HepG2 (cell line): ENCODE data around the gene VAMP2. TPM values are rescaled to one million over a fixed set of nuclear protein-coding genes. Genes with fewer than 3 reads are reported as not detected.
A peak's percentile ranks its signal among the peaks of the same experiment; 100 is the strongest.

Experiments used
- ATAC-seq: fragments of 200-7000 bp; cut with Tn5 transposase; 3 replicates; pipeline ENCODE4 v1.9.1; 2020; ENCODE audit warnings: mild to moderate bottlenecking, moderate library complexity
- BruUV-seq: library from RNA; stranded (reverse); fragments of 400-500 nt; replicated peaks from 2 replicates; lab custom pipeline; 2021; lab: Mats Ljungman, UMichigan
- CTCF ChIA-PET: fragments of 300-600 bp; formaldehyde crosslinking; extraction: SDS; loops from one replicate; lab custom pipeline; 2021; ENCODE audit warnings: low total read pairs, inconsistent platforms, low intra/inter-chr PET ratio; lab: Yijun Ruan, JAX
- POLR2A ChIA-PET: fragments of 350-600 bp; sonication (Branson Sonifier 250); formaldehyde crosslinking; loops from one replicate; lab custom pipeline; 2020; ENCODE audit warnings: antibody characterized with exemption, inconsistent platforms; lab: Yijun Ruan, JAX
- DNase-seq: peaks from one replicate; pipeline ENCODE4 v3.0.0-alpha.2; 2015; ENCODE audit warnings: low spot score
- FAIRE-seq: peaks from 3 replicates; lab custom pipeline; 2011; peaks lifted over from hg19 to GRCh38; lab: Jason Lieb, UNC
- H2AFZ ChIP-seq: one replicate; pipeline ENCODE4 v1.6.1; 2011; ENCODE audit warnings: low read length, inconsistent platforms
- H3K27ac ChIP-seq: fragments of 300-600 bp; 3 replicates; pipeline ENCODE4 v1.8.0; 2011; ENCODE audit warnings: mixed run types, mild to moderate bottlenecking, mixed read lengths, low read length, inconsistent platforms; ENCODE audit not compliant: insufficient read depth; ENCODE audit errors: extremely low read length
- H3K27me3 ChIP-seq, 2 experiments: fragments of 200-600 bp in 1 of 2; 2 replicates in 1 of 2; 3 replicates in 1 of 2; pipeline versions ENCODE4 v1.6.0 to v1.8.0; 2011; ENCODE audit warnings: low read length in 2 of 2, mild to moderate bottlenecking in 2 of 2, moderate library complexity in 2 of 2, inconsistent platforms in 1 of 2; ENCODE audit not compliant: insufficient read depth in 2 of 2, control insufficient read depth in 1 of 2
- H3K36me3 ChIP-seq, 2 experiments: fragments of 200-600 bp in 1 of 2; replicated peaks in 1 of 2; 2 replicates in 1 of 2; 3 replicates in 1 of 2; pipeline versions ENCODE4 v1.5.1 to v1.8.0; 2011; ENCODE audit warnings: low read length in 2 of 2, inconsistent platforms in 1 of 2; ENCODE audit not compliant: insufficient read depth in 2 of 2, control insufficient read depth in 1 of 2
- H3K4me1 ChIP-seq: 2 replicates; pipeline ENCODE4 v1.5.1; 2012; ENCODE audit warnings: low read length, inconsistent platforms; ENCODE audit not compliant: insufficient read depth
- H3K4me2 ChIP-seq: 2 replicates; pipeline ENCODE4 v1.6.0; 2011; ENCODE audit warnings: low read depth, low read length, inconsistent platforms
- H3K4me3 ChIP-seq, 3 experiments: fragments of 200-600 bp in 1 of 3; sonication (generic), shearing (Covaris generic) in 1 of 3; replicated peaks in 1 of 3; 2 replicates each; pipeline ENCODE4 v1.5.1; 2011 to 2016; ENCODE audit warnings: low read length in 3 of 3, inconsistent platforms in 2 of 3, low read depth in 2 of 3, mild to moderate bottlenecking in 2 of 3, control low read depth in 1 of 3, mixed read lengths in 1 of 3; ENCODE audit not compliant: insufficient read depth in 1 of 3
- H3K79me2 ChIP-seq: one replicate; pipeline ENCODE4 v1.6.1; 2011; ENCODE audit warnings: low read length, inconsistent platforms; ENCODE audit not compliant: insufficient read depth
- H3K9ac ChIP-seq: 2 replicates; pipeline ENCODE4 v1.6.0; 2011; ENCODE audit warnings: mild to moderate bottlenecking, low read depth, low read length, inconsistent platforms; ENCODE audit not compliant: insufficient read depth
- H3K9me3 ChIP-seq: 2 replicates; pipeline ENCODE4 v1.5.1; 2012; ENCODE audit warnings: mild to moderate bottlenecking, low read length
- H4K20me1 ChIP-seq: 2 replicates; pipeline ENCODE4 v1.6.0; 2011; ENCODE audit warnings: inconsistent platforms, mild to moderate bottlenecking, low read length, moderate library complexity; ENCODE audit not compliant: insufficient read depth
- HDAC1 ChIP-seq: sonication (generic); formaldehyde crosslinking; IDR thresholded peaks from 2 replicates; pipeline ENCODE4 v1.5.1; 2020; ENCODE audit warnings: mild to moderate bottlenecking, missing genetic modification reagents
- HHEX ChIP-seq: IDR thresholded peaks from 2 replicates; pipeline ENCODE4 v1.6.1; 2016; ENCODE audit warnings: control low read depth
- HMG20B ChIP-seq: conservative IDR thresholded peaks from 2 replicates; pipeline ENCODE4 v1.6.1; 2016; ENCODE audit warnings: missing genetic modification reagents, missing compliant biosample characterization
- KDM1A ChIP-seq: IDR thresholded peaks from 2 replicates; pipeline ENCODE4 v1.6.1; 2016; ENCODE audit warnings: missing compliant biosample characterization
- NFATC3 ChIP-seq: sonication (generic); formaldehyde crosslinking; IDR thresholded peaks from 2 replicates; pipeline ENCODE4 v1.5.1; 2020; ENCODE audit warnings: mild to moderate bottlenecking, missing genetic modification reagents
- PHF8 ChIP-seq: sonication (generic); formaldehyde crosslinking; IDR thresholded peaks from 2 replicates; pipeline ENCODE4 v1.5.0; 2020; ENCODE audit warnings: missing genetic modification reagents
- TGIF2 ChIP-seq: IDR thresholded peaks from 2 replicates; pipeline ENCODE4 v1.6.1; 2016; ENCODE audit warnings: control low read depth, missing compliant biosample characterization
- ZNF441 ChIP-seq: sonication (generic); formaldehyde crosslinking; IDR thresholded peaks from 2 replicates; pipeline ENCODE4 v1.7.0; 2021; ENCODE audit warnings: missing genetic modification reagents, borderline replicate concordance
- ZNF569 ChIP-seq: sonication (generic); formaldehyde crosslinking; IDR thresholded peaks from 2 replicates; pipeline ENCODE4 v1.5.0; 2020; ENCODE audit warnings: mild to moderate bottlenecking, missing genetic modification reagents, moderate library complexity, borderline replicate concordance
- ZNF598 ChIP-seq: sonication (generic); formaldehyde crosslinking; IDR thresholded peaks from 2 replicates; pipeline ENCODE4 v1.5.1; 2020; ENCODE audit warnings: mild to moderate bottlenecking, missing genetic modification reagents, borderline replicate concordance
- ZNF766 ChIP-seq: sonication (generic); formaldehyde crosslinking; IDR thresholded peaks from 2 replicates; pipeline ENCODE4 v1.5.0; 2020; ENCODE audit warnings: missing genetic modification reagents, borderline replicate concordance
- ZNF839 ChIP-seq: sonication (generic); formaldehyde crosslinking; IDR thresholded peaks from 2 replicates; pipeline ENCODE4 v1.4.0; 2020; ENCODE audit warnings: missing genetic modification reagents, mild to moderate bottlenecking, borderline replicate concordance
- WGBS: methylation state at CpG from one replicate; pipeline ENCODE4 v1.1.6; 2017; ENCODE audit warnings: low lambda C conversion rate; 5-methylcytosine and 5-hydroxymethylcytosine counted together
- in situ Hi-C: cut with HindIII; loops from 2 replicates; pipeline ENCODE4 v1.10.0; 2017; ENCODE audit warnings: low pct_unique_long_range_greater_than_20kb; ENCODE audit not compliant: extremely low pct_ligation_motif_present
- intact Hi-C: fragments of 100-400 bp; cut with micrococcal nuclease; formaldehyde crosslinking; loops from one replicate; pipeline ENCODE4 v1.10.0; 2022; ENCODE audit not compliant: unreplicated experiment
- polyA plus RNA-seq, 8 experiments: library from polyadenylated mRNA; depleted of rRNA in 3 of 8; stranded (reverse) in 7 of 8; unstranded in 1 of 8; fragments of >200 nt; fragmentation: Illumina TruSeq in 4 of 8; extraction: Trizol in 4 of 8; gene quantifications; 2 replicates each; pipeline versions ENCODE4 v1.2.1 to v1.2.3, GENCODE V29; 2011 to 2016; ENCODE audit warnings: low read depth in 4 of 8, missing spikeins in 1 of 8, mixed read lengths in 1 of 8; ENCODE audit not compliant: insufficient read depth in 1 of 8
- total RNA-seq, 5 experiments: library from RNA; depleted of rRNA; stranded (reverse); fragments of >200 nt; fragmentation: Illumina TruSeq; extraction: Trizol; gene quantifications; 2 replicates each; pipeline ENCODE4 v1.2.3, GENCODE V29; 2016; ENCODE audit warnings: low read depth in 1 of 5
- TF ChIP-seq, protein P1 (sequence below): sonication (generic); formaldehyde crosslinking; IDR thresholded peaks from 2 replicates; pipeline ENCODE4 v1.5.0; 2020; ENCODE audit warnings: missing genetic modification reagents, mild to moderate bottlenecking, borderline replicate concordance
- TF ChIP-seq, protein P2 (sequence below): sonication (generic); formaldehyde crosslinking; IDR thresholded peaks from 2 replicates; pipeline ENCODE4 v1.8.1; 2022; ENCODE audit warnings: mild to moderate bottlenecking, missing genetic modification reagents
- TF ChIP-seq, protein P3 (sequence below): IDR thresholded peaks from 2 replicates; pipeline ENCODE4 v1.6.1; 2016; ENCODE audit warnings: low read depth, control low read depth
- TF ChIP-seq, protein P4 (sequence below): sonication (generic); formaldehyde crosslinking; IDR thresholded peaks from 2 replicates; pipeline ENCODE4 v1.4.0; 2020; ENCODE audit warnings: missing genetic modification reagents, mild to moderate bottlenecking, borderline replicate concordance

The VAMP2 gene
- total and polyA plus RNA-seq, 2 of the 13 experiments (the other 11 are each of a cell fraction or from before 2014, with no cell fraction given) = 3.9 to 17.2 TPM

DNA sequence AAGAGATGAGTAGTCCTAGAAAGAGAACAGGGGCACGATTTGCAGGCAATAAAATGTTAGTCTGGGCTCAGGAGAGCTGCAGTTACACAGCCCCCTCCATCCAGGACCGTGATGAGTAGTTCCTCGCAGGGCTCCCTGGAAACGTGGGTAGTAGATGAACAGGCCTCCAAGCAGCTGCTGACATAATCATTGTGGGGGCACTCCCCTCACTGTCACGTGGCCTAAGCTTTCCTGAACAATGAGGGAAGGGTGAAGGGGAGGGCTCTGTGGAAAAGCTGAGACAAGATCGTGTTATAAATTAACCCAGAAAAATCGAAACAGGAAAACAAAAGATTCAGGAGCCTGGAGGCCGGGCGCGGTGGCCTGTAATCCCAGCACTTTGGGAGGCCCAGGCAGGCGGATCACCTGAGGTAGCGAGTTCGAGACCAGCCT is 9.2 kb downstream of the VAMP2 start (continued):
- TF ChIP-seq, protein P1, sequence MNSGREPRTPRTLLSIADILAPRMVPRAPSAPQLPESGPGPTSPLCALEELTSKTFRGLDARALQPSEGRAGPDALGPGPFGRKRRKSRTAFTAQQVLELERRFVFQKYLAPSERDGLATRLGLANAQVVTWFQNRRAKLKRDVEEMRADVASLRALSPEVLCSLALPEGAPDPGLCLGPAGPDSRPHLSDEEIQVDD (CRISPR knock-in tag) = no peak
- TF ChIP-seq ZNF441 (CRISPR knock-in tag) (no peak), NFATC3 (CRISPR knock-in tag) (no peak), HMG20B (CRISPR knock-in tag) (no peak), KDM1A (CRISPR knock-in tag) (no peak), HDAC1 (CRISPR knock-in tag) (peak; percentile 37; the same call in 1 of the 2 replicates), ZNF598 (CRISPR knock-in tag) (no peak), ZNF766 (CRISPR knock-in tag) (no peak)
- TF ChIP-seq, protein P2, sequence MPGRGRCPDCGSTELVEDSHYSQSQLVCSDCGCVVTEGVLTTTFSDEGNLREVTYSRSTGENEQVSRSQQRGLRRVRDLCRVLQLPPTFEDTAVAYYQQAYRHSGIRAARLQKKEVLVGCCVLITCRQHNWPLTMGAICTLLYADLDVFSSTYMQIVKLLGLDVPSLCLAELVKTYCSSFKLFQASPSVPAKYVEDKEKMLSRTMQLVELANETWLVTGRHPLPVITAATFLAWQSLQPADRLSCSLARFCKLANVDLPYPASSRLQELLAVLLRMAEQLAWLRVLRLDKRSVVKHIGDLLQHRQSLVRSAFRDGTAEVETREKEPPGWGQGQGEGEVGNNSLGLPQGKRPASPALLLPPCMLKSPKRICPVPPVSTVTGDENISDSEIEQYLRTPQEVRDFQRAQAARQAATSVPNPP = no peak

DNA sequence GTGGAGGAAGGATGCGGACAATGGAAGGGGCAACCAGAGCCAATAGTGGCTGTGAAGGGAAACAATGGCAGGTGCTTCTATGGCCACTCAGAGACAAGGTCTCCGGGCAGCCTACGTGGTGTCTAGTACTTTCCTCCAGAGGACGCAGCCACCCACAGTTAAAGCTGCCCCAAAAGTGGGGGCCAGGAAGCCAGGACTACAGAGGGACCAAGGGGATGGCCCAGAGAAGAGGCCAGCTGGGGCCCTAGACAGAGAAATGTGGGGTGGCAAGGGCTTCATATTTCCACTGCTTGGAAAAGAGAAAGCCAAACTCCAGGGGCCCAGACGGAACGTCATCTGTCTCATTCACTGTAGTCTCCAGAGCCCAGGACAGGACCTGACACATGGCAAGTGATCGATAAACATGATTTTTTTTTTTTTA is 9.7 kb downstream of the VAMP2 start:
- no peak overlapping the region for H2AFZ ChIP-seq
- no peaks in the 10 kb centered on the region for H4K20me1 ChIP-seq
- H3K4me1 ChIP-seq = peaks cover 50% of the 10 kb centered on the region
- WGBS = 58% methylated on average over 7 of the region's 7 CpGs
- peak; percentile 6 for ATAC-seq
- ChIA-PET CTCF (no interaction called here), POLR2A (interaction anchor here (0.8 to 2.6 kb wide), 11 partner anchors 11 to 95 kb away, joined by 3 to 42 read pairs (median 6); partner anchors contain the start of genes AURKB, CTC1 and TMEM107)
- peaks cover 2 to 14% of the 10 kb centered on the region in 2 experiments; a peak in 3 of 5 replicates for H3K36me3 ChIP-seq
- peaks cover 4% of the 10 kb centered on the region for H3K79me2 ChIP-seq
- no peak for FAIRE-seq
- in situ Hi-C loops = no loop called here
- DNase-seq = no peak
- peak overlapping the region; percentile 91 for H3K27ac ChIP-seq
- H3K27me3 ChIP-seq = no peaks in the 10 kb centered on the region
- BruUV-seq = no TSS peak
- no peak overlapping the region for H3K4me3 ChIP-seq
- intact Hi-C loops = no loop called here
- H3K9me3 ChIP-seq = no peaks in the 10 kb centered on the region
- H3K9ac ChIP-seq = peak overlapping the region; percentile 26; the same call in 1 of the 2 replicates
- peak overlapping the region; percentile 97 for H3K4me2 ChIP-seq
- TF ChIP-seq, protein P3, sequence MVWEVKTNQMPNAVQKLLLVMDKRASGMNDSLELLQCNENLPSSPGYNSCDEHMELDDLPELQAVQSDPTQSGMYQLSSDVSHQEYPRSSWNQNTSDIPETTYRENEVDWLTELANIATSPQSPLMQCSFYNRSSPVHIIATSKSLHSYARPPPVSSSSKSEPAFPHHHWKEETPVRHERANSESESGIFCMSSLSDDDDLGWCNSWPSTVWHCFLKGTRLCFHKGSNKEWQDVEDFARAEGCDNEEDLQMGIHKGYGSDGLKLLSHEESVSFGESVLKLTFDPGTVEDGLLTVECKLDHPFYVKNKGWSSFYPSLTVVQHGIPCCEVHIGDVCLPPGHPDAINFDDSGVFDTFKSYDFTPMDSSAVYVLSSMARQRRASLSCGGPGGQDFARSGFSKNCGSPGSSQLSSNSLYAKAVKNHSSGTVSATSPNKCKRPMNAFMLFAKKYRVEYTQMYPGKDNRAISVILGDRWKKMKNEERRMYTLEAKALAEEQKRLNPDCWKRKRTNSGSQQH (CRISPR knock-in tag) = 0 out of 2 replicates have a peak, but pooled peaks have one; percentile 17
- TF ChIP-seq TGIF2 (CRISPR knock-in tag) (0 out of 2 replicates have a peak, but pooled peaks have one; percentile 61), HHEX (CRISPR knock-in tag) (0 out of 2 replicates have a peak, but pooled peaks have one; percentile 9), ZNF839 (CRISPR knock-in tag) (0 out of 2 replicates have a peak, but pooled peaks have one; percentile 29), PHF8 (CRISPR knock-in tag) (0 out of 2 replicates have a peak, but pooled peaks have one; percentile 2), ZNF569 (CRISPR knock-in tag) (0 out of 2 replicates have a peak, but pooled peaks have one; percentile 15)
- TF ChIP-seq, protein P4, sequence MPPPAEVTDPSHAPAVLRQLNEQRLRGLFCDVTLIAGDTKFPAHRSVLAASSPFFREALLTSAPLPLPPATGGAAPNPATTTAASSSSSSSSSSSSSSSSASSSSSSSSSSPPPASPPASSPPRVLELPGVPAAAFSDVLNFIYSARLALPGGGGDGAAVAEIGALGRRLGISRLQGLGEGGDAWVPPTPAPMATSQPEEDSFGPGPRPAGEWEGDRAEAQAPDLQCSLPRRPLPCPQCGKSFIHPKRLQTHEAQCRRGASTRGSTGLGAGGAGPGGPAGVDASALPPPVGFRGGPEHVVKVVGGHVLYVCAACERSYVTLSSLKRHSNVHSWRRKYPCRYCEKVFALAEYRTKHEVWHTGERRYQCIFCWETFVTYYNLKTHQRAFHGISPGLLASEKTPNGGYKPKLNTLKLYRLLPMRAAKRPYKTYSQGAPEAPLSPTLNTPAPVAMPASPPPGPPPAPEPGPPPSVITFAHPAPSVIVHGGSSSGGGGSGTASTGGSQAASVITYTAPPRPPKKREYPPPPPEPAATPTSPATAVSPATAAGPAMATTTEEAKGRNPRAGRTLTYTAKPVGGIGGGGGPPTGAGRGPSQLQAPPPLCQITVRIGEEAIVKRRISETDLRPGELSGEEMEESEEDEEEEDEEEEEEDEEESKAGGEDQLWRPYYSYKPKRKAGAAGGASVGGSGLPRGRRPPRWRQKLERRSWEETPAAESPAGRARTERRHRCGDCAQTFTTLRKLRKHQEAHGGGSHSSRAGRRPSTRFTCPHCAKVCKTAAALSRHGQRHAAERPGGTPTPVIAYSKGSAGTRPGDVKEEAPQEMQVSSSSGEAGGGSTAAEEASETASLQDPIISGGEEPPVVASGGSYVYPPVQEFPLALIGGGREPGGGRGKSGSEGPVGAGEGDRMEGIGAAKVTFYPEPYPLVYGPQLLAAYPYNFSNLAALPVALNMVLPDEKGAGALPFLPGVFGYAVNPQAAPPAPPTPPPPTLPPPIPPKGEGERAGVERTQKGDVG (CRISPR knock-in tag) = no peak
